Omental fat pad (tissue), 4 donors: Measurements from ENCODE around the gene ZSCAN4. TPM values are rescaled to one million over a fixed set of nuclear protein-coding genes. Genes with fewer than 3 reads are reported as not detected.

ENCODE experiments used
- ATAC-seq: fragments of 150-250 bp; one replicate; pipeline ENCODE4 v1.9.1; 2016; ENCODE audit warnings: mild to moderate bottlenecking, moderate library complexity; ENCODE audit not compliant: low FRiP score
- DNase-seq: peaks from one replicate; pipeline ENCODE4 v3.0.0-alpha.2; 2019; ENCODE audit warnings: low spot score
- CTCF ChIP-seq, 3 donors: fragments of 450-650 bp; IDR thresholded peaks; one replicate each; pipeline ENCODE4 v1.5.1; 2016 to 2017; ENCODE audit warnings: antibody characterized with exemption in 3 of 3, mild to moderate bottlenecking in 3 of 3, moderate library complexity in 2 of 3
- total RNA-seq, 4 donors: library from RNA; depleted of rRNA; stranded (reverse); fragments of >200 nt; gene quantifications; one replicate each; pipeline ENCODE4 v1.1.0, GENCODE V29; 2016

ZSCAN4 gene
- total RNA-seq, 4 donors from 2014 or later, result not detected

- DNase-seq (no peak), ATAC-seq (no peak)
- no peak for TF ChIP-seq CTCF (IDR thresholded peaks at IDR 0.05)
Measured at GRCh38 chr19:57672466-57672865, 3.7 kb downstream of the ZSCAN4 start.

GRCh38 chr19:57675881-57676280, 7.1 kb downstream of the ZSCAN4 start:
- ATAC-seq, result no peak
- DNase-seq, result no peak
- TF ChIP-seq CTCF (IDR thresholded peaks at IDR 0.05), result no peak

GRCh38 chr19:57682226-57682766, 13.6 kb downstream of the ZSCAN4 start:
- ATAC-seq, result no peak
- no peak for DNase-seq
- TF ChIP-seq CTCF (IDR thresholded peaks at IDR 0.05), result no peak

GRCh38 chr19:57686727-57687126, 18.0 kb downstream of the ZSCAN4 start:
- ATAC-seq (no peak), DNase-seq (no peak)
- TF ChIP-seq CTCF (IDR thresholded peaks at IDR 0.05), result no peak

GRCh38 chr19:57687363-57688010, 18.8 kb downstream of the ZSCAN4 start:
- DNase-seq (no peak), ATAC-seq (no peak)

GRCh38 chr19:57688011-57688763, 19.5 kb downstream of the ZSCAN4 start:
- ATAC-seq, result no peak
- DNase-seq, result no peak
- TF ChIP-seq CTCF (IDR thresholded peaks at IDR 0.05), result no peak

More at GRCh38 chr19:57687363-57688010, 18.8 kb downstream of the ZSCAN4 start:
- TF ChIP-seq CTCF (IDR thresholded peaks at IDR 0.05), result no peak
